ENCODE results near the gene FBLN1. TPM values are rescaled to one million over a fixed set of nuclear protein-coding genes. Genes with fewer than 3 reads are reported as not detected.
A peak's percentile ranks its signal among the peaks of the same experiment; 100 is the strongest.

Gene FBLN1
- polyA plus RNA-seq, 1 donor from 2014 or later, result 3.4 TPM

DNA sequence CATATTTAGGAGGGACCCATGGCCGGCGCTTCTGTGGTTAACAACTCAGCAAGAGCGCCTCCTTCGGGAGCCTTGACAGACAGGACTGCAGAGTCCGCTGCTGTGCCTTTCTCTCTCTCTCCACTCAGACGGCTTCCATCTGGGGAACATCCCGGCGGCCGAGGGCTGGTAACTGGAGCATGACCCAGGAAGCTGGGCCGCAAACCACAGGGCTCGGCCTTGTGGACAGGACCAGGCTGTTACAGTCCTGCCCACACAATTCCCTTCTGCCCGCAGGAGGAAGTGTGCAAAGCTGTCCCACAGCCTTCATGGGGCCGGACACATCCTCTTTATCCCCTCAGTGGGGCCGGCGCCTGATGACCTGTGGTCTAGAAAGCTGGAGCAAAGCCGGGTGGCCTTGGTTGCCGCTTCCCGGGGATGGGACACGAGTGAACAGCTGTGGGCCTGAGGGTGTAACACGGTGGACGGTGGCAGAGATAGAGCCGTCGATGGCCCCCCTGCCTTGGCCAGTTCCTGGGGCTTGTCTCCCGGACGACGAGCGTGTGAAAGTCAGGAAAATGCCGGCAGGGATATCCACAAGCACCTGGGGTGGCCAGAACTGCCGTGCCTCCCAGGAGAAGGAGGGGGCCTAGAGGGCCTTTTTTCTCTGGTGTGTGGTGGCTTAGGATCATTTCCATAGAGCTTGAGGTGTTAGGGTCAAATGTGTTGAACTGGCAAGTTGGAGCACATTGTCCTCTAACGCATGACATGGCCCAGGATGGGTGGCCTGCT is 50.1 kb downstream of the FBLN1 start:
- Histone ChIP-seq H3K9me2 (ENCODE audit: insufficient read depth, low read length) (no peaks in the 10 kb centered on the region), H3K4me2 (ENCODE audit: low read length) (no peak overlapping the region), H3K79me2 (replicated peaks; ENCODE audit: insufficient read depth, low read length) (no peaks in the 10 kb centered on the region), H3K36me3 (ENCODE audit: insufficient read depth, low read length) (no peaks in the 10 kb centered on the region), H3K4me3 (ENCODE audit: low read length) (no peak overlapping the region), H3K9ac (ENCODE audit: low read length) (no peak overlapping the region), H4K20me1 (ENCODE audit: insufficient read depth) (no peaks in the 10 kb centered on the region), H3K9me3 (ENCODE audit: low read length) (no peaks in the 10 kb centered on the region), H2AFZ (ENCODE audit: low read depth, low read length) (no peak overlapping the region), H3K27ac (ENCODE audit: low read length) (no peak overlapping the region), H3F3A (ENCODE audit: insufficient read depth, low read length, poor library complexity, severe bottlenecking) (no peaks in the 10 kb centered on the region), H3K27me3 (ENCODE audit: insufficient read depth, low read depth, low read length) (no peaks in the 10 kb centered on the region)
- no peak for TF ChIP-seq MXI1 (conservative IDR thresholded peaks at IDR 0.05; ENCODE audit: poor library complexity, severe bottlenecking)
- no peak for TF ChIP-seq TAF1 (IDR thresholded peaks at IDR 0.05; ENCODE audit: low read depth)
- no peak for TF ChIP-seq SMC3 (conservative IDR thresholded peaks at IDR 0.05; ENCODE audit: poor library complexity)
- TF ChIP-seq EP300 (conservative IDR thresholded peaks at IDR 0.05; ENCODE audit: poor library complexity, severe bottlenecking), result no peak
- TF ChIP-seq CTCF (IDR thresholded peaks at IDR 0.05; ENCODE audit: poor library complexity, severe bottlenecking), result no peak
- no peak for TF ChIP-seq POLR2AphosphoS5 (IDR thresholded peaks at IDR 0.05)
- no peak for TF ChIP-seq EZH2 (IDR thresholded peaks at IDR 0.05; ENCODE audit: borderline replicate concordance, insufficient read depth, low read length, poor library complexity, severe bottlenecking)
- TF ChIP-seq RAD21 (conservative IDR thresholded peaks at IDR 0.05), result no peak
- TF ChIP-seq, protein P1, sequence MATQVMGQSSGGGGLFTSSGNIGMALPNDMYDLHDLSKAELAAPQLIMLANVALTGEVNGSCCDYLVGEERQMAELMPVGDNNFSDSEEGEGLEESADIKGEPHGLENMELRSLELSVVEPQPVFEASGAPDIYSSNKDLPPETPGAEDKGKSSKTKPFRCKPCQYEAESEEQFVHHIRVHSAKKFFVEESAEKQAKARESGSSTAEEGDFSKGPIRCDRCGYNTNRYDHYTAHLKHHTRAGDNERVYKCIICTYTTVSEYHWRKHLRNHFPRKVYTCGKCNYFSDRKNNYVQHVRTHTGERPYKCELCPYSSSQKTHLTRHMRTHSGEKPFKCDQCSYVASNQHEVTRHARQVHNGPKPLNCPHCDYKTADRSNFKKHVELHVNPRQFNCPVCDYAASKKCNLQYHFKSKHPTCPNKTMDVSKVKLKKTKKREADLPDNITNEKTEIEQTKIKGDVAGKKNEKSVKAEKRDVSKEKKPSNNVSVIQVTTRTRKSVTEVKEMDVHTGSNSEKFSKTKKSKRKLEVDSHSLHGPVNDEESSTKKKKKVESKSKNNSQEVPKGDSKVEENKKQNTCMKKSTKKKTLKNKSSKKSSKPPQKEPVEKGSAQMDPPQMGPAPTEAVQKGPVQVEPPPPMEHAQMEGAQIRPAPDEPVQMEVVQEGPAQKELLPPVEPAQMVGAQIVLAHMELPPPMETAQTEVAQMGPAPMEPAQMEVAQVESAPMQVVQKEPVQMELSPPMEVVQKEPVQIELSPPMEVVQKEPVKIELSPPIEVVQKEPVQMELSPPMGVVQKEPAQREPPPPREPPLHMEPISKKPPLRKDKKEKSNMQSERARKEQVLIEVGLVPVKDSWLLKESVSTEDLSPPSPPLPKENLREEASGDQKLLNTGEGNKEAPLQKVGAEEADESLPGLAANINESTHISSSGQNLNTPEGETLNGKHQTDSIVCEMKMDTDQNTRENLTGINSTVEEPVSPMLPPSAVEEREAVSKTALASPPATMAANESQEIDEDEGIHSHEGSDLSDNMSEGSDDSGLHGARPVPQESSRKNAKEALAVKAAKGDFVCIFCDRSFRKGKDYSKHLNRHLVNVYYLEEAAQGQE (IDR thresholded peaks at IDR 0.05; ENCODE audit: borderline replicate concordance), result no peak

GRCh38 chr22:45553351-45554039 is 50.8 kb downstream of the FBLN1 start:
- no peak overlapping the region for H3K9ac ChIP-seq (ENCODE audit: low read length)
- no peak overlapping the region for H3K27ac ChIP-seq (ENCODE audit: low read length)
- H3K9me2 ChIP-seq (ENCODE audit: insufficient read depth, low read length), result no peaks in the 10 kb centered on the region
- TF ChIP-seq MXI1 (conservative IDR thresholded peaks at IDR 0.05; ENCODE audit: poor library complexity, severe bottlenecking), result no peak
- TF ChIP-seq, protein P1 (IDR thresholded peaks at IDR 0.05; ENCODE audit: borderline replicate concordance), result no peak
- no peak for TF ChIP-seq TAF1 (IDR thresholded peaks at IDR 0.05; ENCODE audit: low read depth)
- TF ChIP-seq EZH2 (IDR thresholded peaks at IDR 0.05; ENCODE audit: borderline replicate concordance, insufficient read depth, low read length, poor library complexity, severe bottlenecking), result no peak
- peak; percentile 79 for TF ChIP-seq CTCF (IDR thresholded peaks at IDR 0.05; ENCODE audit: poor library complexity, severe bottlenecking)
- no peak for TF ChIP-seq POLR2AphosphoS5 (IDR thresholded peaks at IDR 0.05)
- TF ChIP-seq SMC3 (conservative IDR thresholded peaks at IDR 0.05; ENCODE audit: poor library complexity), result peak; percentile 80
- TF ChIP-seq RAD21 (conservative IDR thresholded peaks at IDR 0.05), result peak; percentile 78
- no peak for TF ChIP-seq EP300 (conservative IDR thresholded peaks at IDR 0.05; ENCODE audit: poor library complexity, severe bottlenecking)
- no peaks in the 10 kb centered on the region for H4K20me1 ChIP-seq (ENCODE audit: insufficient read depth)
- no peak overlapping the region for H3K4me2 ChIP-seq (ENCODE audit: low read length)
- H3K27me3 ChIP-seq (ENCODE audit: insufficient read depth, low read depth, low read length), result no peaks in the 10 kb centered on the region
- H3K4me3 ChIP-seq (ENCODE audit: low read length), result no peak overlapping the region
- H2AFZ ChIP-seq (ENCODE audit: low read depth, low read length), result no peak overlapping the region
- H3K79me2 ChIP-seq (replicated peaks; ENCODE audit: insufficient read depth, low read length), result no peaks in the 10 kb centered on the region
- H3F3A ChIP-seq (ENCODE audit: insufficient read depth, low read length, poor library complexity, severe bottlenecking), result no peaks in the 10 kb centered on the region
- H3K9me3 ChIP-seq (ENCODE audit: low read length), result no peaks in the 10 kb centered on the region
- no peaks in the 10 kb centered on the region for H3K36me3 ChIP-seq (ENCODE audit: insufficient read depth, low read length)

All from neural cell (in vitro differentiated cells).